DND-41 (cell line): ENCODE results near the gene TMEM163.

ENCODE experiments used
- ATAC-seq: fragments of 200-7000 bp; cut with Tn5 transposase; 3 replicates; pipeline ENCODE4 v1.9.1; 2021; ENCODE audit warnings: low read depth; ENCODE audit not compliant: insufficient read depth
- DNase-seq: peaks from one replicate; pipeline ENCODE4 v3.0.0-alpha.2; 2020
- H2AFZ ChIP-seq: 2 replicates; pipeline ENCODE4 v1.6.0; 2012; ENCODE audit warnings: low read depth, low read length
- H3K27ac ChIP-seq: 2 replicates; pipeline ENCODE4 v1.5.1; 2012; ENCODE audit warnings: low read length, inconsistent platforms
- H3K27me3 ChIP-seq: fragments of 200-600 bp; sonication (generic); 2 replicates; pipeline ENCODE4 v1.6.0; 2012; ENCODE audit warnings: low read length, mild to moderate bottlenecking, inconsistent platforms; ENCODE audit not compliant: insufficient read depth, poor library complexity
- H3K36me3 ChIP-seq: 2 replicates; pipeline ENCODE4 v1.5.1; 2012; ENCODE audit warnings: low read length, inconsistent platforms; ENCODE audit not compliant: insufficient read depth
- H3K4me1 ChIP-seq: 2 replicates; pipeline ENCODE4 v1.5.1; 2012; ENCODE audit warnings: mild to moderate bottlenecking, low read length; ENCODE audit not compliant: insufficient read depth
- H3K4me2 ChIP-seq: 2 replicates; pipeline ENCODE4 v1.6.0; 2012; ENCODE audit warnings: mild to moderate bottlenecking, moderate library complexity, low read length, inconsistent platforms; ENCODE audit not compliant: insufficient read depth
- H3K4me3 ChIP-seq, 2 experiments: fragments of 200-600 bp in 1 of 2; shearing (Covaris generic) in 1 of 2; 2 replicates each; pipeline ENCODE4 v1.5.1; 2012 to 2016; ENCODE audit warnings: inconsistent platforms in 2 of 2, low read length in 2 of 2, mild to moderate bottlenecking in 2 of 2, low read depth in 1 of 2, moderate library complexity in 1 of 2
- H3K79me2 ChIP-seq: 2 replicates; pipeline ENCODE4 v1.6.0; 2012; ENCODE audit warnings: low read length, inconsistent platforms; ENCODE audit not compliant: insufficient read depth
- H3K9ac ChIP-seq: 2 replicates; pipeline ENCODE4 v1.6.0; 2012; ENCODE audit warnings: low read depth, mild to moderate bottlenecking, inconsistent platforms, low read length, moderate library complexity
- H3K9me3 ChIP-seq: 2 replicates; pipeline ENCODE4 v1.5.1; 2012; ENCODE audit warnings: low read length, moderate library complexity, mild to moderate bottlenecking, inconsistent platforms; ENCODE audit not compliant: insufficient read depth, severe bottlenecking
- H4K20me1 ChIP-seq: 2 replicates; pipeline ENCODE4 v1.6.0; 2012; ENCODE audit warnings: low read length; ENCODE audit not compliant: insufficient read depth
- CTCF ChIP-seq: IDR thresholded peaks from 2 replicates; pipeline ENCODE4 v1.5.1; 2012; ENCODE audit warnings: borderline replicate concordance, low read length, moderate library complexity, mild to moderate bottlenecking; ENCODE audit not compliant: poor library complexity, severe bottlenecking; ENCODE audit errors: extremely low read depth
- EZH2 ChIP-seq: IDR thresholded peaks from 3 replicates; pipeline ENCODE4 v1.6.1; 2012; ENCODE audit warnings: borderline replicate concordance, low read depth, mild to moderate bottlenecking, moderate library complexity, low read length, inconsistent platforms; ENCODE audit not compliant: severe bottlenecking

TMEM163 gene

GRCh38 chr2:134490559-134490958 is 228.2 kb downstream of the TMEM163 start:
- no peak for ATAC-seq
- DNase-seq: no peak
- H3K9ac ChIP-seq: no peak overlapping the region
- H3K4me2 ChIP-seq: no peak overlapping the region
- H3K4me1 ChIP-seq: peaks cover 15% of the 10 kb centered on the region
- H3K79me2 ChIP-seq: no peaks in the 10 kb centered on the region
- H4K20me1 ChIP-seq: no peaks in the 10 kb centered on the region
- no peaks in the 10 kb centered on the region for H3K9me3 ChIP-seq
- TF ChIP-seq CTCF: no peak
- TF ChIP-seq EZH2: no peak
- H3K4me3 ChIP-seq: no peak overlapping the region
- H3K27ac ChIP-seq: no peak overlapping the region
- no peaks in the 10 kb centered on the region for H3K36me3 ChIP-seq
- no peaks in the 10 kb centered on the region for H3K27me3 ChIP-seq
- no peak overlapping the region for H2AFZ ChIP-seq

GRCh38 chr2:134489732-134490384 is 228.9 kb downstream of the TMEM163 start:
- H3K36me3 ChIP-seq: no peaks in the 10 kb centered on the region
- no peak overlapping the region for H3K9ac ChIP-seq
- no peak overlapping the region for H3K4me2 ChIP-seq
- H3K9me3 ChIP-seq: no peaks in the 10 kb centered on the region
- no peaks in the 10 kb centered on the region for H3K27me3 ChIP-seq
- no peak overlapping the region for H2AFZ ChIP-seq
- DNase-seq (no peak), ATAC-seq (no peak)
- H3K27ac ChIP-seq: no peak overlapping the region
- no peaks in the 10 kb centered on the region for H4K20me1 ChIP-seq
- no peak overlapping the region for H3K4me3 ChIP-seq
- peaks cover 15% of the 10 kb centered on the region for H3K4me1 ChIP-seq
- H3K79me2 ChIP-seq: no peaks in the 10 kb centered on the region
- TF ChIP-seq EZH2 (no peak), CTCF (no peak)

DNA sequence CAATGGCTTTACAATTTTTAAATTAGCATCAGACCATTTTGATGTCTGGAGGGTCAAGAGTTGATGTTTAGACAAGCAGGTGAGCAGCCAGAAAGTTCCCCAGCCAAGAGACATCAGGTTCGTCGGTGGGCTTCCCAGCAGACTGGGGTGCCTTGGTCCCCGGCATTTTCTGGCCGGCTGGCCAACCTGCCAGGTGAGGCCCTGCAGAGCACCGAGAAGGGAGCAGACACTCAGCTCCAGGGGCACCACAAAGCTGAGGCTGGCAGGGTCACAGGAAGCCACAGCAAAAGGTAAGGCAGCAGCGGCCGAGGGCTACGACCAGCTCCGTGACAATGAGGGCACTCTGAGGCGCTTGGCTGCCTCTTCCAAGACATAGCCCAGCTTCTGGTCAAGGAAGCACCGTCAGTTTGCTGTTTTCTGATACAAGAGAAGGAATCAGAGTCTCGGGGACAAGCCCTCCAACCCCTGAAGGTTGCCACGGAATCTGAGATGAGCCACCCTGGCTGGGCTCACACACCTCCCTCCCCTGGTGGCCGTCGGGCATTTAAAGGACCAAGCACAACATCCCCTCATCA is 235.9 kb downstream of the TMEM163 start:
- no peak overlapping the region for H3K4me2 ChIP-seq
- TF ChIP-seq CTCF (no peak), EZH2 (no peak)
- H3K9ac ChIP-seq: no peak overlapping the region
- no peak overlapping the region for H2AFZ ChIP-seq
- no peaks in the 10 kb centered on the region for H4K20me1 ChIP-seq
- H3K27ac ChIP-seq: no peak overlapping the region
- H3K4me3 ChIP-seq: no peak overlapping the region
- no peaks in the 10 kb centered on the region for H3K27me3 ChIP-seq
- H3K79me2 ChIP-seq: no peaks in the 10 kb centered on the region
- no peaks in the 10 kb centered on the region for H3K36me3 ChIP-seq
- ATAC-seq: no peak
- H3K9me3 ChIP-seq: no peaks in the 10 kb centered on the region
- no peak for DNase-seq
- no peaks in the 10 kb centered on the region for H3K4me1 ChIP-seq
